Hepatic stellate cell (primary cell): ENCODE data around the gene NFIA.
"Not testable (repeated sequence)": the region's sequence is repeated elsewhere in the genome, so short reads cannot be mapped to it uniquely, and the experiment has no call there.

Experiments used
- DNase-seq: peaks from one replicate; pipeline ENCODE4 v3.0.0; 2011; ENCODE audit warnings: low spot score

Gene NFIA

GRCh38 chr1:61102041-61102440 is 19.7 kb downstream of the NFIA start:
- no peak for DNase-seq

GRCh38 chr1:61102621-61103020 is 20.3 kb downstream of the NFIA start:
- no peak for DNase-seq

DNA sequence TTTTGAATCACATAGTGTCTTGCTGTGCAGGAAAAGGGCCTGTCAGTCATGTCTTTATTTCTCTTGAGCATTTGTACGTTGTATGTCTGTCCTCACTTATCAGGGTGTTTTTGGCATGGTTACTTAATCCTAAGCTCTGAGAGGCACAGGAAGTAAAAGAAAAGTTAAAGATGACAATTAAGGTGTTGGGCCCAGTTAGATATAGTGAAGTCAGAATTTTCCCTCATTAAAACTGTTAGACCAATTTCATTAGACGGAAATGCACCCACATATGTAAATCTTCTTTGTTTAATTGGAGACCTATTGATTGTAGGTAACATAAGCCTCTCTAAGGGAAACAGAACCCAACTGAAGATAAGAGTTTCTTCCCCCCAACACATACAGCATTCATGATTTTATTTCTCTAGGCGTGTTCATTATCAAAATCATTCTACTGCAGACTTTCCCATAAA is 21.9 kb downstream of the NFIA start:
- no peak for DNase-seq

- no peak for DNase-seq
Observed at GRCh38 chr1:61107638-61108037, 25.3 kb downstream of the NFIA start.

DNA sequence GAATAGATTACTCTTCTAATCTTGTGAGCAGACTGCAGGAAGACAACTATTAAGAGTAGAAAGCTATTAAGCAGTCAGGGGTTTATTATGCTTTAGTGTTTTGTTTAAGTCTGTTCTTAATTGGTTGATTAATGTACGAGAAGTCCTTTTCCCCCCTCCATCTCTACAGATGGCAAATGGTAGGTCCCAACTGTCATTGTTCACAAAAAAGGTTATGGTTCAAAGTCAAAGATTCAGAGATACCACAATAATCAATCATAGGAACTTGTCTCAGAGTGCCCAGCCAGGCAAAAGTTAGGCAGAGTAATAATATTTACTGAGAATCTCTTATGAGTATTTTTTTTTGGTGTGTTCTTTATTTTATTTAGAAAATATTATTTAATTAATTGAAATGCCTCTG is 26.8 kb downstream of the NFIA start:
- no peak for DNase-seq

- no peak for DNase-seq
Observed at GRCh38 chr1:61109910-61110309, 27.5 kb downstream of the NFIA start.

- no peak for DNase-seq
Observed at GRCh38 chr1:61110554-61110953, 28.2 kb downstream of the NFIA start.

DNA sequence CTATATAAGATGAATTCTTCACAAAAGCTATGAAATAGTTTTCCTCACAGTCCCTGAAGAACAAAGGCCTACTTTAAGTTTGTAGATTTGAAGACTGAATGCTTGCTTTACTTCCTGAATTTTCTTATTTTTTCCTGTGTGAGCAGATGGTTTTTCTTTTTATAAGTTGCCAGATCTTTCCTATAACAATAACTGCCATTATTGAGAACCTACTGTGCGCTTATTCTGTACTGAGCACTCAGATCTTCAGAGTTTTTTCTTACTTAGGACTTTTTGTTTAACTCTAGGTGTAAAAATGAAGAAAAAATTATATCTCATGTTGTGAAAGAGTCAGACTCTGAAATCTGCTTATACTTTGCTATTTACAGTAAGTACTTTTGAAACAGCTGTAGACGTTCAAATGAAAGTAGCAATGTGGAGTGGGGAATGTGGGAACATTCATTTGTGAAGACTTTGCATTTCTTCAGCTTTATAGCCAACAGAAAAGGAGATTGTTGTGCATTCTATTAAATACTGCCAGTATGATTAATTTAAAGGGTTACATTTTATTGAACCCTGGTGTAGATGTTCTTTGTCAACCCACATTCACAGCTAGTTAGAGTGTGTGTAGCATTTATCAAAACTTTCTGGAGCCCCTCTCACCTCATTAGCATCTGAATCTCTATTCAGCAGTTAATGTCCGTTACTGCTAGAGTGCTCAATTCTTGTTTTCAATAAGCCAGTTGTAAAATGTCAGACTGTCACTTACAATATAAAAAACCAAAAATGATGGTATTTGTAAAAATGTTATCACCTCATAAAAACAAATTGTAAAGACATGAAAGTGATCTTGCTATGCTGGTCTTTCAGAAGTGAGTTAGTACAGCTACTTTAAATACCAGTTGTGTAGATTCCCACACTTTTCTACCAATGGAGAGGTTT is 29.0 kb downstream of the NFIA start:
- DNase-seq: no peak

GRCh38 chr1:61114178-61114870 is 32.0 kb downstream of the NFIA start:
- no peak for DNase-seq

DNA sequence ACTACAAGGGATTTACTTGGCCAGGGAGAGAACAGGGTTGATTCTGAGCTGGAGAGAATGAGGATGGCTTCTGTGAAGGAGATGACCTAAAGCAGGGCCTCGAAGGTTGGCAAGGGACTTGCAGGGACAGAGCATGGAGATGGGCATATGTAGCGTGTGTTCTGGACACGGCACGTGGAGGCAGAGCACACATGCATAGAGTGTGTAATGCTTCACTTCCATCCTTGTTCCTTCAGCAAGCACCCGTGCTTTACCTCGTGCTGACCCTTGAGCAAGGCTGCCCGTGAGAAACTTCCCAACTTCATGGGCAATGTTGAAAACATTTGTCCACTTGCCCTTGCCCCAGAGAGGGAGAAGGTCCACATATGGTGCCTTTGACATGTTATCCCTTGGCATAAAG is 33.1 kb downstream of the NFIA start:
- no peak for DNase-seq

- no peak for DNase-seq
Observed at GRCh38 chr1:61116421-61116820, 34.1 kb downstream of the NFIA start.

DNA sequence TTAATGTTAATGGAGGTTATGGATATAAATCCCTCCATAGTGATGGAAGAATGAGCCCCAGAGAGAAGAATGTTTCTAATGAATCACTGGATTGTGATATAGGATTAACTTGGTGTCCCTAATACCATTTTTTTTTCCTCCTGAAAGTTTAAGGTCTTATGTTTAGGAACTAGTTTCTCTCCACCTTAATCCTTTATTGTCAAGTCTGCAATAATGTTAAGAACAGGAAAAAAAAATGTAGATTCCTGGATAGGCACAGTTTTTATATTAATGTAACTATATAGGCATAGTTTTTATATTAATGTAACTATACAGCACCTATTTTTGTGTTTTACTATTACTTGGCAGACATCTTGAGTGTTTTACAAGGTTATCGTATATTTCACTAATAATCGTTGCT is 34.9 kb downstream of the NFIA start:
- DNase-seq: no peak

DNA sequence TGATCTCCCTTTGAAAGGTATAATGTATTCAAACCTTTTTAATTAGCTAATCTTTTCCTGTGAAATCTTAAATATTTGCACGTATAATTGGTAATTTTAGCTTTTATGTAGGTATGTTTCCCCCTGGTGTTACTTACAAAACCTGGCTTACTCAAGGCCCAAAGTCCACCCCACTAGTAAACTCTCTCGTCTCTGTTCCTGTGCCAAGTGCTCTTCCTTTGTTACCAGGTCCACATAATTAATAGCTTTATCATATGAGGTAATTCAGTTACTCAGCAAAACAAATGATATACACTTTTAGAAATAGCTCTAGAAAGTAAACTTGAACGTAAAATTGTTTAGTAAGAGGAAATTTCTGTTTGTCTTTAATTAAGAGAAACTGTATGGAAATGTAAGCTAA is 36.7 kb downstream of the NFIA start:
- no peak for DNase-seq

- no peak for DNase-seq
Observed at GRCh38 chr1:61120246-61120840, 38.0 kb downstream of the NFIA start.

DNA sequence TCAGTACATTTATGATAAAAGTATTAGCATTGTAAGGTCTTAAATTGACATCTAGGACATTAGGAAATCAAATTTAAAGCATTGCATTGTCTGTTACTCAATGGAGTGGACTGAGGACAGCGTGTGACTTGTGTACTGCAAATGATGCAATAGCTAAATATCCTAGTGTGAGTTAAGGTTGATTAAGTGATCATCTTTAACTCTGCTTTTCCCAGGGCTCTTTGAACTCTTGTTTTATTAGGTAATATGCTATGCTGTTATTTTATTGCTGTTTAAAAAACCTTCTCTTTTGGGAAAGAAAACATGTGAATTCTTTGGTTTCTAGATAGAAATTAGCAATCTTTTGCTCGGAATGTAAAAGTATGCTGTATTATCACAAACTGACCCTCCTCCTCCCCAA is 38.6 kb downstream of the NFIA start:
- no peak for DNase-seq

DNA sequence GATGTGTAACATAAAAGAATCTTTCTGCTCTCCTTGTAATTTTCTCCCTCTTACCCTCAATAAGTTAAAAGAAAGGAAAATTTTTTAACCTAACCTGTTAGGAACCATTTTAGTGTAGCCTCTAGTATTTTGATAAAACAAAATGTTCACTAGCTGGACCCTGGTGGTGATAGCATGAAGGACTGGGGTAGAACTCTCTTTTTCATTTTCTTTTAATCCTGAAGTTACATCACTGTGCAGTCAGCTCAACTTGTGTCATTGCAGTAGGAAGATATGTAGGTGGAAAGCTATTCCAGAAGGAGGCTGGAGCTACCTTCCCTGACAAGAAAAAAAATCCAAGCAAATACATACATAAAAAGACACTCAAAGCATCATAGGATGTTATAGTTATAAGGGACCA is 39.3 kb downstream of the NFIA start:
- DNase-seq: no peak

GRCh38 chr1:61122389-61122788 is 40.0 kb downstream of the NFIA start:
- no peak for DNase-seq

GRCh38 chr1:61123326-61123725 is 41.0 kb downstream of the NFIA start:
- DNase-seq: no peak

DNA sequence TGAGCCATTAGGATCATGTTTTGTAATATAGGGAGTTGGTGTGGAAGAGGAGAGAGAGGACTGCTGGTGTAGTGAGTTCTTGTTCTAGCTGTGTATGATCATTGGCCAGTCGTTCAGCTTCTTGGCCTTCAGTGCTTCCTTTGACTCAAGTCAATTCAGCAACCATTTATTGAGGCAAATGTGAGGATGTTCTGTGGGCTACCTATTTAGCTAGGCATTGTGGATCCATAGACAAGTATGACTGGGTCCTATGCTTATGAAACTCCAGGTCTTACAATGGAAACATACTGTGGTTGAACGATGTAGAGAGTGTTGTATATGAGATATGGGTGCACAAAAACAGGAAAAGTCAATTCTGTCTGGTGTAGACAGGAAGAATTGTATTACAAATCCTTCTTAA is 41.7 kb downstream of the NFIA start:
- DNase-seq: no peak

- DNase-seq: no peak
Observed at GRCh38 chr1:61124696-61125095, 42.3 kb downstream of the NFIA start.

DNA sequence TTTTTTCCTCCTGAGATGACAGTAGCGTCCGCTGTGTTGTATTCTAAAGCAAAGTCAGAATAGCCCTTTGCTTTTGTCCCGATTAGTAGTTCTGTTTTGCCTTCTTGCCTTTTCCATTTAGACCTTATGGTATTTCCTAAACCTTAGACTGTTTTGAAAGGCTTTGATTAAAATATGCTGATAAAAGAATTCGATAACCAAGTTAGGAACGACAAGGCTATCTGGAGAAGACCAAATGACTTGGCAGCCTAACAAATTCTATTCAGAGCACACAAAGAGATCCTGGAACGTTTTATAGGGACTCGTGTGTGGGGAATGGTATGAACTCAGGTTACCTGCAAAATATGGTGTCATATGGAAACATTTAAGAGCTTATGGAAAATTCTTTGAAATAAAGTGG is 42.9 kb downstream of the NFIA start:
- no peak for DNase-seq

GRCh38 chr1:61125895-61126294 is 43.5 kb downstream of the NFIA start:
- DNase-seq: no peak

- DNase-seq: not testable (repeated sequence)
Observed at GRCh38 chr1:61126843-61127242, 44.5 kb downstream of the NFIA start.
